ACC112 (cell line): ENCODE measurements around the gene OBSCN.
"Not testable (repeated sequence)": the region's sequence is repeated elsewhere in the genome, so short reads cannot be mapped to it uniquely, and the experiment has no call there.

Experiments used
- H2AFZ ChIP-seq: fragments of 200-600 bp; sonication (generic); one replicate; pipeline ENCODE4 v1.6.0; 2017; ENCODE audit warnings: antibody characterized with exemption, low read length; ENCODE audit not compliant: unreplicated experiment
- H3K27ac ChIP-seq: fragments of 200-600 bp; sonication (generic); 2 replicates; pipeline ENCODE4 v1.5.1; 2014; ENCODE audit warnings: low read depth, mild to moderate bottlenecking, antibody characterized with exemption, low read length, moderate library complexity
- H3K27me3 ChIP-seq: fragments of 200-600 bp; sonication (generic); 2 replicates; pipeline ENCODE4 v1.6.1; 2014; ENCODE audit warnings: mild to moderate bottlenecking, antibody characterized with exemption, low read length, moderate library complexity, mixed read lengths; ENCODE audit not compliant: insufficient read depth
- H3K36me3 ChIP-seq: fragments of 200-600 bp; sonication (generic); 2 replicates; pipeline ENCODE4 v1.6.1; 2016; ENCODE audit warnings: mild to moderate bottlenecking, antibody characterized with exemption, low read length, moderate library complexity, mixed read lengths; ENCODE audit not compliant: insufficient read depth
- H3K4me1 ChIP-seq: fragments of 200-600 bp; sonication (generic); one replicate; pipeline ENCODE4 v1.6.1; 2016; ENCODE audit warnings: low read length, mixed read lengths; ENCODE audit not compliant: insufficient read depth, unreplicated experiment, control insufficient read depth
- H3K4me3 ChIP-seq: fragments of 200-600 bp; sonication (generic); 2 replicates; pipeline ENCODE4 v1.5.1; 2014; ENCODE audit warnings: mild to moderate bottlenecking, low read depth, low read length
- H3K79me2 ChIP-seq: fragments of 200-600 bp; sonication (generic); one replicate; pipeline ENCODE4 v1.6.0; 2016; ENCODE audit warnings: low read length; ENCODE audit not compliant: control insufficient read depth, unreplicated experiment, insufficient read depth

OBSCN gene

DNA sequence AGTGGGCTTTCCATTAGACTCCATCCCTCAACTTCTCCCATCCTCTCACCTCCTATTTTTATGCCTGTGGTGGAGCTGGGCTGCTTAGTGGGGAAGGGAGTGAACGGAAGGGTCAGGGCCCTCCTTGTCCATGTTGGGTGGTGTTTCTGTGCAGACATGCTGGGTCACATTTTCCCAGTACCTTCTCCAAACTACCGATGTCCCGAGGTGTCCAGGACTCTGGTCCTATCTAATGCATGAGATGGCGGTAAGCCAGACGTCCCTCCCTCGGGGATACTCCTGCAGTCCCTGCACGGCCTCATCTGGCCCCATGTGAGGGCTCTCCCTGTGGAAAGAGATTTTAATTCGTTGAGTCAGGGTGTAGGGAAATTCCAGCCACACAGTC is 61.0 kb downstream of the OBSCN start:
- no peaks in the 10 kb centered on the region for H3K27me3 ChIP-seq
- no peak overlapping the region for H3K27ac ChIP-seq
- H3K79me2 ChIP-seq = no peaks in the 10 kb centered on the region
- peaks cover 7% of the 10 kb centered on the region for H3K4me1 ChIP-seq
- no peak overlapping the region for H2AFZ ChIP-seq
- no peak overlapping the region for H3K4me3 ChIP-seq
- H3K36me3 ChIP-seq = no peaks in the 10 kb centered on the region

DNA sequence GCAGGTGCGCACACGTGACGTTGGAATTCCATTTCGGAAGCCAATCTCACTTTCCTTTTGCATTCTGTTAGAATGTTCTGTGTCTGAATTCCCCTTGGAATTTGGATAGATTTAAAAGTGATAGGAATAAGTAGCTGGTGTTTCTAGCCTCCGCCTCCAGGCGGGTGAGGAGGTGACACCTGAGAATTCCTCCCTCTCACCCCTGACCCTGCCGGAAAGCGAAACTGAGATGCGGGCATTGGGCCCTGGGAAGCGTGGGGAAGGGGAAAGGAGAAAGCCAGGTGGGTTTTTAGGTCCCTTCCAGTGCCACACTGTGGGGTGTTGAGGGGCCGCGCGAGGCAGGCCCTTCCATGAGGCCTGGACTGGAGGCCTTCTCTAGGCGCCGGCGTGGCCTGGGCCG is 61.6 kb downstream of the OBSCN start:
- not testable (repeated sequence) for H3K4me1 ChIP-seq, H3K36me3 ChIP-seq, H3K79me2 ChIP-seq, H2AFZ ChIP-seq, H3K27me3 ChIP-seq, H3K4me3 ChIP-seq, H3K27ac ChIP-seq

DNA sequence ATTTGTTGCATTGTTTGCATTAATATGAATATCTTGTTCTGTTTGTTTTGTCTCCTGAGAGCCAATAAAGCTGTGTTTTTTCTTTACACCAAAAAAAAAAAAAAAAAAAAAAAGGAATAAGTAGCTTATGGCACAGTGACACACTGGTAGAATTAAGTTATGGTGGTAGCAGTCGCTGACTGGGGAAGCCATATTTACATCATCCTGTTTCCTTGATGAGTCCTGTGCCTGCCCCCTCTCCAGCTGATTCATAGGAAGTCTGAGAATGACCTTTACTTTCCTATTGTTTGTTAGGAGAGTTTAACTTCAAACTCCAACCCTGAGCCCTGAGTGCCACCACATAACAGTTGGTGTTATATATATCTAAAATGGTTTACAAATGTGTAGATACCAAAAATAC is 62.2 kb downstream of the OBSCN start:
- Histone ChIP-seq H3K4me3 (no peak overlapping the region), H3K4me1 (peaks cover 7% of the 10 kb centered on the region), H3K27me3 (no peaks in the 10 kb centered on the region), H3K36me3 (no peaks in the 10 kb centered on the region), H3K79me2 (no peaks in the 10 kb centered on the region), H3K27ac (peak overlapping the region; percentile 25), H2AFZ (no peak overlapping the region)

DNA sequence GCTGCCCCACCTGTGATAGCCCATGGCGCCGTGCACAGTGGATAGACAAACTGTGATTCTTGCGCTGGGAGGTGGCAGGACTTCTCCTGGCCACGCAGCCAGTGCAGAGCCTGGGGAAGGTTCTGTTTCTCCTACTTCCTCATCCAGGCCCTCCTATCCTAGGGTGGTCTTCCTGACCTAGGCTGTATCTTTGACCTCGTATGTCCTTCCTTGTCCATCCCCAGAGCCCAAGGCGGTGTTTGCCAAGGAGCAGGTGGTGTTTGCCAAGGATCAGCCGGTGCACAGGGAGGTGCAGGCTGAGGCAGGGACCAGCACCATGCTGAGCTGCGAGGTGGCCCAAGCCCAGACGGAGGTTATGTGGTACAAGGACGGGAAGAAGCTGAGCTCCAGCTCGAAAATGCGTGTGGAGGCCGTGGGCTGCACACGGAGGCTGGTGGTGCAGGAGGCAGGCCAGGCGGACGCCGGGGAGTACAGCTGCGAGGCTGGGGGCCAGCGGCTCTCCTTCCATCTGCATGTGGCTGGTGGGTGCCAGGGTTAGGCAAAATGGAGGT is 63.9 kb downstream of the OBSCN start:
- H3K27ac ChIP-seq = no peak overlapping the region
- no peaks in the 10 kb centered on the region for H3K36me3 ChIP-seq
- H2AFZ ChIP-seq = no peak overlapping the region
- no peaks in the 10 kb centered on the region for H3K79me2 ChIP-seq
- no peak overlapping the region for H3K4me3 ChIP-seq
- no peaks in the 10 kb centered on the region for H3K27me3 ChIP-seq
- H3K4me1 ChIP-seq = peaks cover 7% of the 10 kb centered on the region

DNA sequence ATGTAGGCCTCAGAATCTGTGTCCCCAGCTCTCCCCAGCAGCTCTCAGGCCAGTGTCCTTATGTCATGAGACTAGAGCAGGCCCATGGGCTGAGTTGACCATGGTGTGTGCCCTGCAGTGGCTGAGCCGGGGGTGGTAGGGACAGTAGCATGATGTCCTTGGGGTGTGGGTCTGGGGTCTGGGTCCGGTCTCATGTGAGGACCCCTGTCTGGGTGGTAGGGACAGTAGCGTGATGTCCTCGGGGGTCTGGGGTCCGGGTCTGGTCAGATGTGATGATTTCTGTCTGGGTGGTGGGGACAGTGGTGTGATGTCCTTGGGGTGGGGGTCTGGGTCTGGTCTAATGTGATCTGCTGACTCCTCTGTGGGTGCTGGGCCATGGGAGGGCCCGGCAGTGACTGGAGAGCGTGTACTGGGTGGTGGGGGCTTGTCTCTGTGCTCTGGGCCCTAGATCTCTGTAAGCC is 64.5 kb downstream of the OBSCN start:
- H2AFZ ChIP-seq = no peak overlapping the region

DNA sequence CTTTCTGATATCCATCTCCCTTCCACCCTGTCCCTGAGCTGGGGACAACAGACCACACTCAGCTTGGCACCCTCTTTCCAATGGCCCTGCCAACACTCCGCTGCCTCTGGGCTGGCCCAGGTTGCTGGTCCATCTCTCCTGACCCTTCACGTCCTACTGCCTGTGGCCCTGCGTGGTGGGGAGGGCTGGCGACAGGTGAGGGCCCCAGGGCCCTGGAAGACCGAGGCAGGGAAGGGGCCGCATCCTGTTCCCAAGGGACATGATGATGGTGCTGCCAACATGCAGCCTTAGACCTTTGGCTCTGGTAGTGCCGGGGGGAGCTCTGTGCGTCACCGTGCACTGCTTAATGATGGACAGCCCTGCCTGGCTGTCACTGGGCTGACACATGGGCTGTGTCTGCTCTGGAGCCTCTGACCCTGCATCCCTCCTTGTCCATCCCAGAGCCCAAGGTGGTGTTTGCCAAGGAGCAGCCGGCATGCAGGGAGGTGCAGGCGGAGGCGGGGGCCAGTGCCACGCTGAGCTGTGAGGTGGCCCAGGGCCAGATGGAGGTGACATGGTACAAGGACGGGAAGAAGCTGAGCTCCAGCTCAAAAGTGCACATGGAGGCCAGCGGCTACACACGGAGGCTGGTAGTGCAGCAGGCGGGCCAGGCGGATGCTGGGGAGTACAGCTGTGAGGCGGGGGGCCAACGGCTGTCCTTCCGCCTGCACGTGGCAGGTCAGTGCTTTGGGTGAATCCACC is 65.2 kb downstream of the OBSCN start:
- Histone ChIP-seq H3K79me2 (no peaks in the 10 kb centered on the region), H2AFZ (no peak overlapping the region)

More for the DNA sequence above, 64.5 kb downstream of the OBSCN start:
- Histone ChIP-seq H3K79me2 (no peaks in the 10 kb centered on the region), H3K4me1 (peaks cover 7% of the 10 kb centered on the region), H3K27me3 (no peaks in the 10 kb centered on the region), H3K27ac (no peak overlapping the region), H3K36me3 (no peaks in the 10 kb centered on the region), H3K4me3 (no peak overlapping the region)

DNA sequence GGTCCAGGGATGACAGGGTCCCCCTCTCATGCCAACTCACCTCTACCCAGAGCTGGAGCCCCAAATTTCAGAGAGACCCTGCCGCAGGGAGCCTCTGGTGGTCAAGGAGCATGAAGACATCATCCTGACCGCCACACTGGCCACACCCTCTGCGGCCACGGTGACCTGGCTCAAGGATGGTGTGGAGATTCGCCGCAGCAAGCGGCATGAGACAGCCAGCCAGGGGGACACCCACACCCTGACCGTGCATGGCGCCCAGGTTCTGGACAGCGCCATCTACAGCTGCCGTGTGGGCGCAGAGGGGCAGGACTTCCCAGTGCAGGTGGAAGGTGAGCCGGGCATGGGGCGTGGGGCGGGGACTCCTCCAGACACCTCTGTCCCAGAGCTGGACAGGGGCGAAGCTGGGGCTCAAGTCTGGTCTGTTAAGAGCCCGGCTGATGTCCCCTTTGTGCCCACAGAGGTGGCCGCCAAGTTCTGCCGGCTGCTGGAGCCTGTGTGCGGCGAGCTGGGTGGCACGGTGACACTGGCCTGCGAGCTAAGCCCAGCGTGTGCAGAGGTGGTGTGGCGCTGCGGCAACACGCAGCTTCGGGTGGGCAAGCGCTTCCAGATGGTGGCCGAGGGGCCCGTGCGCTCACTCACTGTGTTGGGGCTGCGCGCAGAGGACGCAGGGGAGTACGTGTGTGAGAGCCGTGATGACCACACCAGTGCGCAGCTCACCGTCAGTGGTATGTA is 66.0 kb downstream of the OBSCN start:
- no peaks in the 10 kb centered on the region for H3K27me3 ChIP-seq

More for the DNA sequence above, 65.2 kb downstream of the OBSCN start:
- Histone ChIP-seq H3K36me3 (no peaks in the 10 kb centered on the region), H3K4me1 (peaks cover 7% of the 10 kb centered on the region), H3K27ac (no peak overlapping the region), H3K27me3 (no peaks in the 10 kb centered on the region), H3K4me3 (no peak overlapping the region)

DNA sequence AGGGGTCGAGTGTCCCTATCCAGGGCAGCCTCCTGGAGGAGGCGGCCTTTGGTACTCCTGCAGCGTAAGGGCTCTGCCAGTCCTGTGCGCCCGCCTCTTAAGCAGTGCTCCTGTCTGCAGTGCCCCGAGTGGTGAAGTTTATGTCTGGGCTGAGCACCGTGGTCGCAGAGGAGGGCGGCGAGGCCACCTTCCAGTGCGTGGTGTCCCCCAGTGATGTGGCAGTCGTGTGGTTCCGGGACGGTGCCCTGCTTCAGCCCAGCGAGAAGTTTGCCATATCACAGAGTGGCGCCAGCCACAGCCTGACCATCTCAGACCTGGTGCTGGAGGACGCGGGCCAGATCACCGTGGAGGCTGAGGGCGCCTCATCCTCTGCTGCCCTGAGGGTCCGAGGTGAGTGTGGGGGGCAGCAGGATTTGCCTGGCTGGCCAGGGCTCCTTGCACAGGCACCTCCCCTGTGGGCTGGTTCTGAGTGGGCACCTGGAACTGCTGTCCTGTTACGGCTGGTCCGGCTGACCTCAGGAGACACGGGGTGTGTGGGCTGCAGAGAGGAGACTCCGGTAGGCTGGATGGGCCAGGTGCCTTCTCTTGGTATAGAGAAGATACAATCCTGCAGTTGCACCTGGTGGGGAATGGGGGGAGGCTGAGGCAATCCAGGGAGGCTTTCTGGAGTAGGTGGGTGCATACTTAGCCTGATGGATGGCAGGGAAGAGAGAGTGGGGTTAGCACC is 66.8 kb downstream of the OBSCN start:
- H2AFZ ChIP-seq = no peak overlapping the region
- H3K4me1 ChIP-seq = peaks cover 7% of the 10 kb centered on the region
- peak overlapping the region; percentile 77; the same call in 1 of the 2 replicates for H3K4me3 ChIP-seq
- no peaks in the 10 kb centered on the region for H3K36me3 ChIP-seq
- no peaks in the 10 kb centered on the region for H3K27me3 ChIP-seq
- H3K27ac ChIP-seq = no peak overlapping the region
- H3K79me2 ChIP-seq = no peaks in the 10 kb centered on the region

More for the DNA sequence above, 66.0 kb downstream of the OBSCN start:
- Histone ChIP-seq H2AFZ (no peak overlapping the region), H3K36me3 (no peaks in the 10 kb centered on the region), H3K79me2 (no peaks in the 10 kb centered on the region), H3K27ac (no peak overlapping the region), H3K4me1 (peaks cover 7% of the 10 kb centered on the region), H3K4me3 (no peak overlapping the region)

DNA sequence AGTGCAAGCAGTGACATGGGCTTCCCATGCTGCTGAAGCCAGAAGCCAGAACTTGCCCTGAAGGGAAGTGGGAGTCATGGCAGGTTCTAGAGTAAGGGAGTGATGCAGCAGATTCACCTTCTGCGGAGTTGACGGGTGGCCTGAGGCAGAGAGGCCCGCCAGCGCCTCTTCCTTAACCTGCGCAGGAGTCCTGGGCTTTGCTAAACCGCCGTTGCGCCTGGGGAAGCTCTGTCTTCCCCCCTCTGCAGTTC is 67.3 kb downstream of the OBSCN start:
- Histone ChIP-seq H3K27me3 (no peaks in the 10 kb centered on the region), H3K4me3 (peak overlapping the region; percentile 77), H2AFZ (no peak overlapping the region), H3K79me2 (no peaks in the 10 kb centered on the region), H3K27ac (no peak overlapping the region), H3K36me3 (no peaks in the 10 kb centered on the region), H3K4me1 (peaks cover 6% of the 10 kb centered on the region)

DNA sequence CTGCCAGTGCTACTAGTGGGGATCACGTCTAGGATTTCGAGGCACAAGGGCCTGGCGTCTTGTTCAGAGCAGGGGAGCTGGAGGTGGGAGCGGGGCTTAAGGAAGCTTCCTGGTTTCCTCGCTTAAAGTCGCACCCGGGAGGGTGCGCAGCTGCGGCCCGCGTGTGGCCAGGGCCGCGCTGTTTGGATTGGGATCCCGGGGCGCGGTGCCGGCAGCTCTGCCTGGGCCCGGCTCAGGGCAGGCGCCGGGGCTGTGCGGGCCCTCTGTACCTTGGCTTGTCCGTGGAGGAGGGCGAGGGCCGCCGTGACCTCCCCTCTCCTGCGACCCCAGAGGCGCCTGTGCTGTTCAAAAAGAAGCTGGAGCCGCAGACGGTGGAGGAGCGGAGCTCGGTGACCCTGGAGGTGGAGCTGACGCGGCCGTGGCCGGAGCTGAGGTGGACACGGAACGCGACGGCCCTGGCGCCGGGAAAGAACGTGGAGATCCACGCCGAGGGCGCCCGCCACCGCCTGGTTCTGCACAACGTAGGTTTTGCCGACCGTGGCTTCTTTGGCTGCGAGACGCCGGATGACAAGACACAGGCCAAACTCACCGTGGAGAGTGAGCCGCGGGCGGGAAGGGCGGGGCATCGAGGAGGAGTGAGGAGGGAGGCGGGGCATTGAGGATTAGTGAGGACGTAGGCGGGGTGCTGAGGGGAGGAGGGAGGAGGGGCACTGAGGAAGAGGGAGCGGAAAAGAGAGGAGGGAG is 67.8 kb downstream of the OBSCN start:
- Histone ChIP-seq H3K27me3 (no peaks in the 10 kb centered on the region), H3K4me1 (peaks cover under 1% of the 10 kb centered on the region), H3K79me2 (no peaks in the 10 kb centered on the region), H3K4me3 (peak overlapping the region; percentile 77), H3K27ac (no peak overlapping the region), H2AFZ (peak overlapping the region; percentile 49), H3K36me3 (no peaks in the 10 kb centered on the region)
